ENCODE results near the gene GPRC5D.

The GPRC5D gene

GRCh38 chr12:12916135-12916944 lies 35.6 kb downstream of the GPRC5D start:
- no peak for TF ChIP-seq GATA2 (IDR thresholded peaks at IDR 0.05; ENCODE audit: low read depth, low read length)
- no peak for TF ChIP-seq GATA3 (IDR thresholded peaks at IDR 0.05; ENCODE audit: low read depth, low read length)

- no peak for TF ChIP-seq GATA2 (IDR thresholded peaks at IDR 0.05; ENCODE audit: low read depth, low read length)
- TF ChIP-seq GATA3 (IDR thresholded peaks at IDR 0.05; ENCODE audit: low read depth, low read length): no peak
Observed at GRCh38 chr12:12915656-12916055, 36.3 kb downstream of the GPRC5D start.

DNA sequence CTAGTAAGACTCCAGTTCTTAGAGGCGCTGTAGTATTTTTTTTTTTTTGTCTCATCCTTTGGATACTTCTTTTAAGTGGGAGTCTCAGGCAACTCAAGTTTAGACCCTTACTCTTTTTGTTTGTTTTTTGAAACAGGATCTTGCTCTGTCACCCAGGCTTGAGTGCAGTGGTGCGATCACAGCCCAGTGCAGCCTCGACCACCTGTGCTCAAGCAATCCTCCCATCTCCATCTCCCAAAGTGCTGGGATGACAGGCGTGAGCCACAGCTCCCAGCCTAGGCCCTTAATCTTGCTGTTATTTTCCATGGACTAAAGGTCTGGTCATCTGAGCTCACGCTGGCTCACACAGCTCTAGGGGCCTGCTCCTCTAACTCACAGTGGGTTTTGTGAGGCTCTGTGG lies 39.3 kb downstream of the GPRC5D start:
- TF ChIP-seq GATA3 (IDR thresholded peaks at IDR 0.05; ENCODE audit: low read depth, low read length) (no peak), GATA2 (IDR thresholded peaks at IDR 0.05; ENCODE audit: low read depth, low read length) (no peak)

DNA sequence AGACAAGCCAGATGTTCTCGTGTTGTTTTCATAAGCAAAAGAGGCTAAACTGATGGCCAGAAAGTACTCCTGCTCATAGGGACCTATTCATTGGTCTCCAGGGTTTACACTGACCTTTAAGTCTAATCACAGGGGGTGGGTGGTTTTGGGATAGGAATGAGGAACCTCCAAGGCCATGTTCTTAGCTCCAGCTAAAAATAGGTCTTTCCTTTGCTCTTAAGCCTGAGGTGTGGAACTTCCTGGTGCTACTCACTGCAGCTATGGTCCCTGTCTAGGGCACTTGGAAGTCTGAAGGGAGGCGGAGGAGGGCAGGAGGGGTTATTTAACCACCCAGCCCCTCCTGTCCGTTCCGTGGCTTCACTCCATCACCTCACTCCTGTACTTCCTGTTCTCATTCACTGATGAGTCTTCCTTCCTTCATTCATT lies 42.0 kb downstream of the GPRC5D start:
- no peak for TF ChIP-seq GATA3 (IDR thresholded peaks at IDR 0.05; ENCODE audit: low read depth, low read length)
- no peak for TF ChIP-seq GATA2 (IDR thresholded peaks at IDR 0.05; ENCODE audit: low read depth, low read length)

GRCh38 chr12:12909228-12909994 lies 42.6 kb downstream of the GPRC5D start:
- TF ChIP-seq GATA2 (IDR thresholded peaks at IDR 0.05; ENCODE audit: low read depth, low read length): no peak
- no peak for TF ChIP-seq GATA3 (IDR thresholded peaks at IDR 0.05; ENCODE audit: low read depth, low read length)

GRCh38 chr12:12908711-12909110 lies 43.3 kb downstream of the GPRC5D start:
- TF ChIP-seq GATA3 (IDR thresholded peaks at IDR 0.05; ENCODE audit: low read depth, low read length) (no peak), GATA2 (IDR thresholded peaks at IDR 0.05; ENCODE audit: low read depth, low read length) (no peak)

- TF ChIP-seq GATA2 (IDR thresholded peaks at IDR 0.05; ENCODE audit: low read depth, low read length): no peak
- TF ChIP-seq GATA3 (IDR thresholded peaks at IDR 0.05; ENCODE audit: low read depth, low read length): no peak
Observed at GRCh38 chr12:12908252-12908651, 43.7 kb downstream of the GPRC5D start.

- TF ChIP-seq GATA2 (IDR thresholded peaks at IDR 0.05; ENCODE audit: low read depth, low read length): no peak
- TF ChIP-seq GATA3 (IDR thresholded peaks at IDR 0.05; ENCODE audit: low read depth, low read length): no peak
Observed at GRCh38 chr12:12907552-12907951, 44.4 kb downstream of the GPRC5D start.

DNA sequence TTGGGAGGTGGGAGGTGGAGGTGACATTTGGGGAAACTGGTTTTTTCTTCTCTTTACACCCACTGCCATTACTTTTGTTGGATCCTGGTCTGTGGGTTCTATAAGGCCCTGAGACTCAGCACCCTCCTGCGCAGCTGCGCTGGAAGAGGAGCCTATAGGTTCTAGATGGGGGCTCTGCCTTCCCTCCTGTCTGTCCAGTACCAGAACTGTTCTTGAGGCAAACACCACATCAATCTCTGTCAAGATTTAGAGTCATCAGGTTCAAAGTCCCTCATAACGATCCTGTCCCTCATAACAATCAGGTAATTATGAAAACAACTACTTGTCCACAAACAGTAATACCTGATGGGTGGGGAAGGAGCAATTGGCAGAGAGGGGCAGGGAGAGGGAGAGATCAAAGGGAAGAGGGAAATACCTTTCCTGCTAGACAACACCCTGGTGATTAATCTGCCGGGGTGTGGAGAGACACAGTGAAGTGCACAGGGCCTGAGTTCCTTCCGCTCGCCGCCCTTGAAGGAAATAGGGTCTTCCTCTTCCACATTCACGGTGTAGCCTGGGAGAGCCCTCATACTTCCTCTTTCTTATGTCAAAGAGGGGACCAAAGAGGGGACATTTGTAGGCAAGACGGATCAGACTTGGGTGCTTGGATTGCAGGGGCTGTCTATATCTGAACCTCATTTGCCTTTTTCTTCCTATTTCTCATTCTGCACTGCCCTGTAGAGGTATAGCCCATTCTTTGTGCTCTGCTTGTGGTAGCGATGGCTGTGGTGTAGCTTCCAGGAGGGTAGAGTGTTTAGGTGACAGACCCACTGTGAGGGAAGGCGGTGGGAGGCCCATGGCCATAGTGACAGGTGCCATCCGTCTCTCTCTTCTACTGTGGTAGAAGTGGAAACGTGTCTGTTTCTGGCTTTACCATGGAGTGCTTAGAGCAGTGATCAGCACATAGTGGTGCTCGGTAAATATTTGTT lies 48.0 kb downstream of the GPRC5D start:
- no peak for TF ChIP-seq GATA3 (IDR thresholded peaks at IDR 0.05; ENCODE audit: low read depth, low read length)
- TF ChIP-seq GATA2 (IDR thresholded peaks at IDR 0.05; ENCODE audit: low read depth, low read length): no peak

DNA sequence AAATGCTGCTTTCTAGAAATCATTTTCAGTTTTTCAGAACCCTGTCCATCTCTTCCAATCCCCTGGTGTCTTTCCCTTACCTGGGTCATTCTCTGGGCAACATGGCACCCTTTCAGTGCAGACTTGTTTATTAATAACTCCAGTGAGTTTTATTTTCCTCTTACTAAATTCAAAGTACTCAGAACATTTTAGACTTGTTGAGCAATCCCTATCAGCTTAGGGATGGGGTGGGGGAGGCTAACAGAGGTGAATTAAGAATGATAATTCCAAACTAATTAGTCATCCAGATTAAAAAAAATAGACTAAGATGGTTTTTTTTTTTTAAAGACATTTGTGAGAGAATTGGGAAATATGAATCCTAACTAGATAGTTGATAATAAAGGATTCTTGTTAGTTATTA lies 49.9 kb downstream of the GPRC5D start:
- TF ChIP-seq GATA3 (IDR thresholded peaks at IDR 0.05; ENCODE audit: low read depth, low read length) (no peak), GATA2 (IDR thresholded peaks at IDR 0.05; ENCODE audit: low read depth, low read length) (no peak)

DNA sequence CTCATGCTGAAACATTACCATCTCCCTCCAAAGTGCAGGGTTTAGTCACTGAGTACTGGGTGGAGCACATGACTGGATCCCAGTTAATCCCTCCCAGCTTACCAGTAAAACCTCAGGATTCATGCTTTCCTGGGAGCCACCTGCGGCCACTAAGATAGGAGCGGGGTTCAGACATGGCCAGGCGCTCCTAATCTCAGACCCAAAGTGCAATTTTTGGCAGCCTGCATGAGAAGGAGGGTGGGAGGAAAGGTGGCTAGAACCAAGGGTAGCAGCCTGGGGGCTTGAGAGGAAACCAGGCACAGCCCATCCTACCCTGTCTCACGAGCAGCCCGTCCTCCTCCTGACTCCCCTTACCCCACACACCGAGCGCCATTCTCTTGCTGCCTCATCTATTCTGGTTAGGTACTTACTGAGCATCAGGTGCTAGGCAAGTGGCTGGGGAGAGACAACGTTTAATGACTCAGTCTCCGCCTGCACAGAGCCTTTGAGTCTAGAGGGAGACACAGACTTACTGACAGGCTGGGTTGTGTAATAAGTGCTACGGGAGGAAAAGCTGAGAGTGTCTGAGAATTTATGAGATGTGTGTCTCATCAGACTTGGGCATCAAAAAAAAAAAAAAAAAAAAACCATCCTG lies 50.7 kb downstream of the GPRC5D start:
- TF ChIP-seq GATA3 (IDR thresholded peaks at IDR 0.05; ENCODE audit: low read depth, low read length) (no peak), GATA2 (IDR thresholded peaks at IDR 0.05; ENCODE audit: low read depth, low read length) (no peak)

- TF ChIP-seq GATA3 (IDR thresholded peaks at IDR 0.05; ENCODE audit: low read depth, low read length): no peak
- no peak for TF ChIP-seq GATA2 (IDR thresholded peaks at IDR 0.05; ENCODE audit: low read depth, low read length)
Observed at GRCh38 chr12:12900786-12901157, 51.2 kb downstream of the GPRC5D start.

Data from SH-SY5Y (cell line).